IPS-NIHi11 (cell line): ENCODE data around the gene KAT8.
"Not testable (repeated sequence)": the region's sequence is repeated elsewhere in the genome, so short reads cannot be mapped to it uniquely, and the experiment has no call there.

Experiments
- DNase-seq: peaks from one replicate; pipeline ENCODE4 v3.0.0; 2012; ENCODE audit warnings: mixed read lengths, low spot score

The KAT8 gene

GRCh38 chr16:31132303-31132979, 15.0 kb downstream of the KAT8 start:
- DNase-seq: no peak

GRCh38 chr16:31133046-31133501, 15.6 kb downstream of the KAT8 start:
- DNase-seq: no peak

- peak; percentile 34 for DNase-seq
These were observed 16.7 kb downstream of the KAT8 start for GRCh38 chr16:31134091-31134571.

GRCh38 chr16:31134625-31135534, 17.4 kb downstream of the KAT8 start:
- peak; percentile 65 for DNase-seq

GRCh38 chr16:31135535-31136286, 18.2 kb downstream of the KAT8 start, which contains the start of gene PRSS8:
TSS of gene PRSS8 (minus strand) at chr16:31135727. CDS start at chr16:31135498, 229 bp downstream.
- peak; percentile 67 for DNase-seq

GRCh38 chr16:31136287-31136662, 18.8 kb downstream of the KAT8 start:
- no peak for DNase-seq

- DNase-seq: not testable (repeated sequence)
These were observed 19.5 kb downstream of the KAT8 start for GRCh38 chr16:31136822-31137499.

GRCh38 chr16:31138621-31139578, 21.4 kb downstream of the KAT8 start:
- DNase-seq: peak; percentile 42

- not testable (repeated sequence) for DNase-seq
These were observed 23.6 kb downstream of the KAT8 start for GRCh38 chr16:31141071-31141469.

GRCh38 chr16:31141489-31142108, 24.1 kb downstream of the KAT8 start:
- DNase-seq: no peak

- peak; percentile 99 for DNase-seq
These were observed 24.9 kb downstream of the KAT8 start for GRCh38 chr16:31142109-31143010.

GRCh38 chr16:31143011-31143693, 25.7 kb downstream of the KAT8 start:
- DNase-seq: no peak

GRCh38 chr16:31143694-31144148, 26.3 kb downstream of the KAT8 start:
- no peak for DNase-seq

- DNase-seq: not testable (repeated sequence)
These were observed 27.0 kb downstream of the KAT8 start for GRCh38 chr16:31144418-31144817.

- DNase-seq: no peak
These were observed 28.0 kb downstream of the KAT8 start for GRCh38 chr16:31145398-31145990.

- no peak for DNase-seq
These were observed 30.1 kb downstream of the KAT8 start for GRCh38 chr16:31147574-31147973.

GRCh38 chr16:31148281-31148728, 30.8 kb downstream of the KAT8 start:
- peak; percentile 82 for DNase-seq

- DNase-seq: peak; percentile 10
These were observed 31.4 kb downstream of the KAT8 start for GRCh38 chr16:31148896-31149295.
